Stimulated activated CD8-positive, alpha-beta memory T cell treated with anti-CD3 and anti-CD28 coated beads, Interleukin-15, amount 100 ng/mL, for 48 hours (primary cell): ENCODE results near the gene DTNBP1.

ENCODE experiments used
- DNase-seq, 2 donors: peaks; one replicate each; pipeline ENCODE4 v3.0.0-alpha.2; 2020; ENCODE audit warnings: low read depth in 2 of 2

DTNBP1 gene

DNA sequence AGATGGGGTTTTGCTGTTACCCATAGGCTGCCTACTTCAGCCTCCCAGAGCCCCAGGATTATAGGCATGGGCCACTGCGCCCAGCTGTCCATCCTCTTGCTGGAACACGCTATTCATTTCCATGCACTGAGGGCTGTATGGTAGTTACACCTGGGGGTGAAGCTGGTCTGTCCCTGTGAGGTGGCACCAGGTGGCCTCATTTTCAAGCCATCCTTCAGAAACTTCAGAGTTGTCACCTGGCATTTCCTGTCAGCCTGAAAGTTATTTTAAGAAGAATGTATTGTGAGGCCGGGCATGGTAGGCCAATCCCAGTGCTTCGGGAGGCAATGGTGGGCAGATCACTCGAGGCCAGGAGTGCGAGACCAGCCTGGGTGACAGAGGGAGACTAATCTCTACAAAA lies 147.6 kb downstream of the DTNBP1 start:
- no peak for DNase-seq

DNA sequence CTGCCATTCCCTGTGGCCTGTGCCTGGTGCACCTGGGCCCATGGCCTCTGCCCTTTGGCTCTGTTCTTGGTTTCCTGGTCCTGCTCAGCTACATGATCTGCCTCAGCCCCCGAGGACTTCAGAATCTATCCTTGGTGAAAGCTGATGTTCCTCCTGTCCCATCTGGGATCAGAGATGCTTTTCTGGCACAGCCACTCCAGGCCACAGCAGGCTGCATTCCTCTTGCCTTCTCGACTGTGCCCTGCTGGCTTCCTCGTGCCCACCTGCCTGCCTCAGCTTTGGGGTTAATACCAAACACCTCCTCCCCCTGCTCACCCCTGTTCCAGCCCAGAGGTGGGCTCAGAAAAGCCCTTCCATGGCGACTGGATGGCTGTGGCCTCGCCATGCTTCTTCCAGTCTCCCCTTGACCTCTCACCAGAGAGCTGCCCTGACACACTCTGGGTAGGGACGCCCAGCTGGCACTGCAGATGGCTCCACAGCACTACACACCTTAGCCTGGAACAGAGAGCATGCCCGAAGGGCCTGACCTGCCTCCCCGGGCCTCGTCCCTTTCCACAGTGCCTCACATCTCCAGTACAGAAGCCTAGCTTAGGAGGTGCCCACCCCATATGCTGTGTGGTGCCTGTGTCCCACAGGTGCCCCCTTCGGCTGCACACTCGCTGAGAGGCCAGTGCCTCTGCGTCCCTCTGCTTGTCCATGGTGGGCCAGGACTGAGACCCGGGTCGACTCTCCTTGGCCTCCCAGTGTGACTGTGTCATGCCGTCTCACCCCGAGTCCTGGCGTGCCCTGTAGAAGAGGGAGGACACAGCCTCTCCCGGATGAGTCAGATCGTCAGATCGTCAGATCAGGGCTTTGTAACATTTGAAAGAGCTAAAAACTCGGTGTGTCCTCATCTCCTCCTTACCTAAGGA lies 148.8 kb downstream of the DTNBP1 start:
- no peak for DNase-seq

DNA sequence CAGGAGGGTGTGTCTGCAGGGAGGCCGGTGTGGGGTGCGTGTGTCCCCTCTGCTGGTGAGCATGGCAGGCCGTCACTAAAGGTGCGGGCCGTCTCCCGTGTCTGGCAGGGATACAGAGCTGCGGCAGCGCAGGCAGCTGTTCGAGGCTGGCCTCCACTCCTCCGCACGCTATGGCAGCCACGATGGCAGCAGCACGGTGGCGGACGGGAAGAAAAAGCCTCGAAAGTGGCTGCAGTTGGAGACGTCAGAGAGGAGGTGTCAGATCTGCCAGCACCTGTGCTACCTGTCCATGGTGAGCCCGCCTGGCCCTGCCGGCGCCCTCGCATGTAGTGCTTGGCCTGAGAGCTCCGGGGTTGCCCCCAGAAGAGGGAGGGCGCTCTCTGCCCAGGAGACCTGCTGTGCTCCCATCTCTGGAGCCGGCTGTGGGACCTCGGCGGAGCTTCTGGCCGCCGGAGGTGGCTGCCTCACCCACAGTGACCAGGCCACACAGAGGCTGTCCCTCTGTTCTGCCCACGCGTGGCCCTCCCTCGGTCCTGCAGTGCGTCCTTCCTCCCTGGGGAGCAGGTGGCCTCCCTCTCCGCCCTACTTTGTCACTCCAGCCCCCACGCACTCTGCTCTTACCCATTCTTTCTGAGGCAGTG lies 149.6 kb downstream of the DTNBP1 start:
- DNase-seq: no peak

DNA sequence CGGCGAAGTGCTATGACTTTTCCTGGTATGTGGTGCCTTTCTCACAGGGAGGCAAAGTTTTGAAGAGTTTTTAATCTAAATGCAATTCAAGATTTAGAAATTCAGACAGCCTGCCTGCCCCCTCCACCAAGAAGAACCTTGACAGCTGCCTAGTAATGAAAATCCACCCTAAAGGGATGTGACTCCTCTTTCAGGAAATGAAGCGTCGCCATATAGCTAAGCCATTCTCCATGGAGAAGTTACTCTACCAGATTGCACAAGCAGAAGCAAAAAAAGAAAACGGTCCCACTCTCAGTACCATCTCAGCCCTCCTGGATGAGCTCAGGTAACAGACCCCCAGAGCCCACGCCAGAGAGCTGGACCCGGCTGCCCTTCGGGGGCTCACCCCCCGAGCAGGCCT lies 150.1 kb downstream of the DTNBP1 start:
- DNase-seq: no peak

DNA sequence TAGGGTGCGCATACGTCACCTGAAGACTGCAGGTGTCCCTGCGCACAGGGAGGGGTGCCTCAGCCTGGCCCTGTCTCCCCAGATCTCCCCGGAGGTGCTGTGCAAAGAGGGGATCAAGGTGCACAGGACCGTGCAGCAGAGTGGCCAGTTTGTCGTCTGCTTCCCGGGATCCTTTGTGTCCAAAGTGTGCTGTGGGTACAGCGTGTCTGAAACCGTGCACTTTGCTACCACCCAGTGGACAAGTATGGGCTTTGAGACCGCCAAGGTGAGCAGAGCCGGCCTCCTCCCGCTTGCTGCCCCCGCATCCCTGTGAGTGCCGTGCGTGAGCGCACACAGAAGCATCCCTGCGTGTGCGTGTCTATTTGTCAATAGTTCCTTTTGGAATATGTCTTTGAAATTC lies 150.7 kb downstream of the DTNBP1 start:
- DNase-seq: no peak

DNA sequence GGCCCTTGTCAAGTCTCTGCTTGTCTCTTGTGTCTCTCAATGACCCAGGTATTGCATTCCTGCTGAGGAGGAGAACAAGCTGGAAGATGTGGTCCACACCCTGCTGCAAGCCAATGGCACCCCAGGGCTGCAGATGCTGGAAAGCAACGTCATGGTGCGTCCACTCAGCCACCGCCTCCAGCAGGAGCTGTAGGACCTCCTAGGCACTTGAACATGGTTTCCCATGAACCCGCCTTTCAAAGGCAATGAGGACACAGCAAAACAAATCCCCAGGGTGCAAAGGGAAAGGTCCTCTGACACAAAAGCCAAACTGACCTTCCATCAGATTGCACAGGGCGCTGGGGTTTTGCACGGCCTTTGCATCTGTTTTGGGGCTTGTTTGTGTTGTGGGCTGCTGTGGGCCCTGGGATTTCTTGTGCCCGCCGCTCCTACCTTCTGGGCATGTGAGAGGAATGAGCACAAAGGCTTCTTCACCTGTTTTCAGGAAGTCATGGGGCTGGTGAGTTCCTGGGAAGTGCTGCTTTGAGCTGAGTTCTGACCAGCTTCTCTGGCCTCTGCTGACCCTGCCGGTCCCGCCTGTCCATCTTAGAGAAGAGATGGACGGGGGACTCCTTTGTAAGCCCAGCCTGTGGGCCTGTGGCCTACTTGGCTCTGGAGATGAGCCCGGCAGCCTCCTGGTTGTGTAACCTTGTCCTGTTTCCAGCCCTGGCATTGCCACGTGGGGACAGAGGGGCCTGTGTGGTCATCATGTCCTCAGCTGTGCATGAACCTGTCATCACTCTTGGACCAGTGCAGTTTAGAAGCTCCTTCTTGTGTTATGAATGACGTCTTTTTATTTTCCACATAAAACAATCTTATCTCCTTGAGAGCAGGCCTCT lies 151.3 kb downstream of the DTNBP1 start:
- no peak for DNase-seq

DNA sequence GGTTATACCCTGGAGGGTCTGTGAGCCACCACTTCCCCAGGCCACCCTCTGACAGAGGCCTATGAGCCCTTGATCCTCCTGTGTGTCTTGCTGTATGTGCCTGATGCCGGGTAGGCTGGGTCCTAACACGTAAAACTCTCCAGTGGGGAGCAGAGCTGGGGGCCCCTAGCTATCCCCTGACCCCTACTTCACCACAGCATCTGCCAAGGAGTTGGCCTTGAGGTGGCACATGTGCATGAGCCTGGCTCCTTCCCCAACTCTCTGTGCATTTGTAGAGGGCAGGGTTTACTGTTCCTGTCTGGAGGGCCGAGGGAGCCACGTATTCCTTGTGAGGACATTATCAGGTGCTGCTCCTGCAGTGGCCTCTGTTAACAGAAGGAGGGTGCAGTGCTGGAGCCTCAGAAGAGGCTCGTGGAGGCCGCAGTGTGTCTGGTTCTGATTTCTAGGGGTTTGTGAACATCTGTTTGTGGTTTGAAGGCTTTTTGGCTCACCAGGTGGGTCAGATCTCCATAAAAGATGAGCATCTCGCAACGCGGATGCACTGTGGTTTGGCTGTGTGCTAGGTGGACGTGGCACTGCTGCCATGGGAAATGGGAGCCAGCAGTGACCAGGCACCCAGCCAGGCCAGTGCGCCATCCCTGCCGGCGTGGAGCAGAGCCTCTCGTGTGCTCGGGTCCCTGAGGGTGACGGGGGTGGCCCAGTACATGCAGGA lies 152.1 kb downstream of the DTNBP1 start:
- DNase-seq: no peak

DNA sequence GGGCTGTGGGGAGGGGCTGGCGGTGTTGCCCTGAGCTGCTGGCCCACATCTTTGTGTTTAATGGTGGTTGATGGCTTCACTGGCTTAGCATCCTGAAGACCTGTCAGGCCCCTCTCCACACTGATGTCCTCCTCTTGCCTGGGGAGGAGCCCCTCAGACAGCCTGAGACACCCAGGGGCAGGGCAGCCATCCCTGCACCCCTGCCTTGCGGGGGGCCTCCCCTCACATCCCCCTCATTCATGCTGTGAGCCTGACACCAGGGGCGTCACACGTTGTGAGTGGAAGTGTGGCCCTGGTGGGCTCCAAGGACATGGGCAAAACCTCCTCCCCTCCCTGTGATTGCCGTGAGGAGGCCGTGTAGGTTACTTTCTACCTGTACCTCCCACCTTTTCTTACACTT lies 152.7 kb downstream of the DTNBP1 start:
- no peak for DNase-seq

DNA sequence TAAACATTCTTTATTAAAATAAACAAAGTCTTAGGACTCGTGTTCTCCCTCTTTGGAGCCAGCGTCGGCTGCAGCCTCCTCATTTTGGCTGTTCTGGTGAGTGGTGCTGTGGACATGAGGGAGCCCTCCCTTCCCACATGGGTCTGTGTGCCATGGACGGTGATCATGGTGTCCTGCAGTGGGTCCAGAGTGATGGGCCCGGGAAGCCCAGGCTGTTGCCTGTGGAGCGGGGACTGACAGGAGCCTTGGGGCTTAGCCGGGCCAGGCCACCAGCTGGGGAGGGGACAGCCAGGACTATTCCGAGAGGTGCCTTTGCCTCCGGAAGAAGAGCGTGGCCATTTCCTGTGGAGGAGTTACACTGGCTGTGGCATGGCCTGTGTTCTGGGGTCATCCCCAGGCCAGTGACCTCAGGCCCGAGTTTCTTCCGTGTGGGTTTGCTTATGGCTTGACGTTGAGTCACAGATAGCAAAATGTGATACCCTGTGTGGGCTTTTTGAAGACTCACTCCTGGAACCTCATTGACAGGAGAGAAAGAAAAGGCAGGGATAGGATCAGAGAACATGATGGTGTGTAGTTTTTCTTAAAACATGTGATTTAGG lies 153.4 kb downstream of the DTNBP1 start:
- no peak for DNase-seq

DNA sequence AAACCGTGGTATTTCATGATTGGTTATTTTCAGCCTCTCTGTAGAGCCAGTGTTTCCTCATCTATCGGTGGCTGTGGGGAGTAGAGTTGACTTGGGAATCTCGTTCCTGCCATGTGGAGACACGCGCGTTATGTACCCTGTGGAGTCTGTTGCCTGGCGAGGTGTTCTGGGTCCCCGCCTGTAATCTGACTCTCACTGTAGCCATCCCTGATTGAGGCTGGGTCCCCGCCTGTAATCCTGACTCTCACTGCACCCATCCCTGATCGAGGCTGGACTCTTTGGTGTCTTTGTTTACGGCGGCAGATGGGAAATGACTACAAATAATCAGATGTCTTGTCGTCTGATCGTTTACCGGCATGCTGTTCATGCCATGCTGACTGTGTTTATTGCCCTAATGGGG lies 153.9 kb downstream of the DTNBP1 start:
- DNase-seq: no peak

DNA sequence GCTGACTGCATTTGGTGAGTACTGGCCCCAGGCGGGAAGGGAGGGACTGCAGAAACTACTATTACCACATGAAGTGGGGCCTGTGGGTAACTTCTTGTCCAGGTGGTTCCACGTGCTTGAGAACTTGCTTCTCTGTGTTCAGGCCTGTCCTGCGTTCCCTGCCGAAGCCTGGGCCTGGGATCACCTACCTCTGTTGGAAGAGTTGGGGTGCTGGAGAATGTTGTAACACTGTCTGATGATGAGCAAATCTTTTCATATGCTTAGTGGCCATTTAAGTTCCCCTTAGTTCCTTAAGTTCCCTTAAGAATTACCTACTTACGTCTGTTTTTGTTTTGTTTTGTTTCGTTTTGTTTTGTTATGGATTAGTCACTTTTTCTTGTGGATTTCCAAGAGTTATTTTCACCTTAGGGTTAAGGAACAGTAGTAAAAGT lies 154.4 kb downstream of the DTNBP1 start:
- no peak for DNase-seq

DNA sequence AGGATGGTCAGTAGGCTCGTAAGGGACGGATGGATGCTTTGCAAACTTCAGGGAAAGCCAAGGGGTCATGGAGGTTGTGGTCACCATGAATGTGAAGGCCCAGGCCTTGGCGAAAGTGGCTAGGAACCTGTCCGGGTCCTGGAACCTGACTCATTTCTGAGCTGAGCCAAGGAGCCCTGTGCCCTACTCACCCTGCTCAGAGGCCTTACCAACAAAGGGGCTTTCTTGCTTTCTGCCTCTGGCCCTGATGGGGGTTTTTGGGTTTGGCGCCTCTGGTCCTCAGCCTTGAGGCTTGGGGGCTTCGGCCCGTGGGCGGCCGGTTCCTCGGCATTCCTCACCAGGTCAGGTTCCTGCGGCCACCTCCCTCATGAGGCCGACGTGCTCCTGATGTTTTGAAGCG lies 155.1 kb downstream of the DTNBP1 start:
- no peak for DNase-seq

DNA sequence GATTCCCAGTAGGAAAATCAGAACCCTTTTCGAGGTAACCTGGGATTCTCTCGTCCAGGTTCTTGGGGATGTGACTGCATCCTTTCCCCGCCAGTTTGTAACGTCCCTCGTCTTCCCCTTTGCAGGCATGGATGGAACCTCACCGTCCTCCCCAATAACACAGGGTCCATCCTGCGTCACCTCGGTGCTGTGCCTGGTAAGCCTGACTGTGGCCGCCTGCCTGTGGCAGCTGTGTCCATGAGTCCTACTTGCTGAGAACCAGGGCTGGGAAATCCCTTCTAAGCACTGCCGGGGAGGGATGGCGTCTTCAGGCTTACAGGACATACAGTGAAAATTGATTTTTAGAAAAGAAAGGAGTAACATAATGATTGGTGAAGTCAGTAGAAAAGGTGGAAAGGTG lies 155.6 kb downstream of the DTNBP1 start:
- DNase-seq: no peak

DNA sequence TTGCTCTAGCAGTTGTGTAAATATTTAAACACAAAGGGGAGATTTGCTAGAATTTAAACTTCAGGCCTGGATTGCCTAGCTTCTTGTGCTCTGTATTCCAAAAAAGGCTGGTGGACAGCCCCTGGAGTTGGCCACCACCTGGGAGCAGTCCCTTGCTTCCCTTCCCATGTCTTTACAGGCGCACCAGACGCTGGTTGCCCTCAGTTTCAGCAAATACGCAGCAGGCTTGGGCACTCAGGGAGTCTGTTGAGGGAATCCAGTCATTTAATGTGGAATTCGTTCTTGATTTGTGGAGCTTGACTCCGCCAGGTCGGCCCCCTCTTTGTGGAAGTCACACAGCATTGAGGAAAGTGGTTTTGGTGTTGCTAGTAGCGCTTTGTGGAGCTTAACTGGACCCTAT lies 156.8 kb downstream of the DTNBP1 start:
- no peak for DNase-seq

DNA sequence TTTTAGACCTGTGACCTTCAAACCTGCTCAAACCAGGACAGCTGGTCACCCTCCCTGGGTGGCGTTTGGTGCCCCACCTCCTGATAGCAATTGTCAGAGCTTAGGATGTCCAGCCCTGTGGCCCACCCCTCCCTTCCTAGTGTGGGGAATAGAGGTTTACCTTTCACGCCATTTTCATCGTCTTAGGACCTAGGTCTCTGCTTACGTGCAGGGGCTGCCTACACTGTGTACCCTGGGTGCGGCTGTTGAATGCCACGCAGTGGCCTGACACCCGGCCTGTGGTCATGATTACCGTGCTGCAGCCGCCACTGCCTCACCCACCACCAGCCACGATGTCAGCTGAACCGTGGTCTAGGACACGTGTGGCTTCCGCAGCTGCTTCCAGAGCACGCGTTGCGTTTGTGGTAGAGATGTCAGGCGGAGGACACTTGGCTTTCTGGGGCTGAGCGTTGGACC lies 157.3 kb downstream of the DTNBP1 start:
- DNase-seq: no peak

DNA sequence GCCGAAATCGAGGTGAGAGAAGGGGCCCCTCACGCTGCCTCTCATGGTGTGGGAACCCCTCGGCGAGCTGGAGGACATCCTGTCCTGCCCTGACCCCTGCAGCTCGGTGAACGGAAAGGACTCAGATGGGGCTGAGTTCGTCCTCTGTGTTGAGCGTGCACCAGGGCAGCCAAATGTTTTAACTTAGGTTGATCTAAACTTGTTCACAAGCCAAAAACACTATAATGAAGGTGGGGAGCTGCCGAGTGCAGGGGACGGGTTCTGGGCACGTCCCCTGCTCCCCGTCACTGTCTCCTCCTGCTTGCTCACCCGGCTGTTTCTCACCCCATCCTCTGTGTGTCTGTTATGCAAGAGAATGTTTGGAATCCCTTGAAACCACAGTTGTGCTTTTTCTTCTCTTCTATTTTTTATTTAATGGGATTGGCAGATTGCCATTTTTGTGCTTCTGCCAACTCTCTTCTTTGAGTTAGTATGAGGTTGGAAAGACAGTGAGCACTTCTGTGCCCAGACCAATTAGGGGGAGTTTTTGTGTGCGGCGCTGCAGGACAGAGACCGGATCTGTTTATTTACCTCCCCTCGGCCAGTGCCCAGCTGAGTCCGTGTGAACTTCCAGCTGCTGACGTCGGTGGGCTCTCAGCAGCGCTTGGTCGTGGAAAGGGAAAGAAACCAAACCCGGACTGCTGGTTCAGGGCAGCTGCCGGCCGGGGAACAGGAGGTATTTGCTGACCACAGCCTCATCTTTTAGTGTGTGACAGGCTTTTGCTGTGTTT lies 158.1 kb downstream of the DTNBP1 start:
- DNase-seq: no peak

DNA sequence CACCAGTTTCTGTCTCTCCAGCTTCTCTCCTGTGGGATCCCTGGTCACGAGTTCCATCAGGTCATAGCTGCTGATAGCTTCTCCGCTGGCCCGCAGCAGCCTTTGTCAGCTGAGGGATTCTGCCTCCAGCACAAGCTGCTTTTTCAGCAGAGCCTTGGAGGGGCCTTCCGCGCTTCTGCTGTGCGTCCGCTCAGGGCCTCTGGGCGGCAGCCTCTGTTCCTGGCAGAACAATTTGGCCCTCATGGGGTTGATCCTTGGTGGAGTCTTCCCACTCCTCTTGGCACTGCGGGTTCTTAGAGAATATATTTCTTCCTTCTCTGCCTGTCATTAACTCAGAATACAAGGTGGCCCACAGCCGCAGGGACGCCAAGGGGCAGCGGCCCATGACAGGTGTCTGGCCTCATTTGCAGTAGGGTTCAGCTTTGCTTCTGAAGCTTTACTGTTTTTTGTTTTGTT lies 158.8 kb downstream of the DTNBP1 start:
- DNase-seq: no peak

DNA sequence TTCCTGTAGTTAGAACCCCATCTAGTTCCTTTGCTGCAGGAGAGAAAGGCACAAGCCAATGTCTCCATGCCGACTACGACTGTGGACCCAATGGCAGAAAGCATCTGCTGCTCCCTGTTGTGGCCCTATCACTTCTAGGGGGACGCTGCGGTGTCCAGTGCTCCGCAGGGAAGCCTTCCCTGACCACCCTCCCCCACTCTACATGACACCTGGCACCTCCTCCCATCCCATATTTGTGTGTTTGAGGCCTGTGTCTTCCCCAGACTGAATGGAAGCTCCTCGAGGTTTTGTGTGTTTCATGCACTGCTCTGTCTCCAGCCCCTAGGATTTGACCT lies 159.5 kb downstream of the DTNBP1 start:
- DNase-seq: no peak

DNA sequence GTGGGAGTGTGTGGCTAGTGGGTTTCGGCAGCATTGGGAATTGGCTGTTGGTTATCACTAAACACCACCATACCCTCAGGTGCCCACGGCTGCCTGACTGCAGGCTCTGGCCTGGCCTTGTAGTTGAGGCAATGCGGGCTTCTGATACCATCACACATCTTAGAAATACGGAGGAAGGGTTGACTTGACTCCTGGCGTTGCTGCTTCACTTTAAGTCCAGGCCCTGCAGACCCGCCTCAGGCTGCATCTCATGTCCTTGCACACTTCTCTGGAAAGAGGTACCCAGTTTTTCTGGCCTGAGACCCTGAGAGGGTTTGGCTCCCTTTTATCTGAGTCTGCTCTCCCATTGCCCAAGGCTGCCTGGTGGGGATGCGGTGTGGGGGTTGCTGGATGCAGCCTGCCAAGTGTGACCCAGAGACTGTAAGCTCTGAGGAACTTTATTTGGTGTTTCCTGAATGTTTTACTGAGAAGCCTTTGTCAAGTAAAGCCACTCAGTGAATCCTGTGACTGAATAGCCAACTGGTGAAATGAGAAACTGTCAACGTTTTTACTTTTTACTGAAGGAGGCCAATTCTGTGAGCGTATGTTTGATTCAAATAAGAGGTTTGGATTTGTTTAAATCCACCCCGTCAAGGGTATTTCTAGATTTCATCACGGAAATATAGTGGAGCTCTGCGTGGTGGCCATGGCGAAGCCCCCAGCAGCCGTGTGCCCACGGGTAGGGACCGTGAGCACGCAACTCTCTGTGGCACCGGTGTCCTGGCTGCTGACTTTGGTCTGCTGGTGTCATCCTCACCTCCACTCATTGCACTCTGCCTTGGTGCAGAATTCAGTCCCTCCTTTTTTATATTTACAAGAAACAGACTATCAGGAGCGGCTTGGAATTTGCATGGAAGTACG lies 160.1 kb downstream of the DTNBP1 start:
- no peak for DNase-seq
